HEK293 (cell line): ENCODE results near the gene CACNG6.

Experiments used
- BCL11B ChIP-seq: fragments of 450-650 bp; formaldehyde crosslinking; IDR thresholded peaks from 2 replicates; pipeline ENCODE4 v1.5.1; 2016; ENCODE audit warnings: low read depth, missing biosample characterization, missing genetic modification characterization
- EGR2 ChIP-seq: fragments of 450-650 bp; formaldehyde crosslinking; IDR thresholded peaks from 2 replicates; pipeline ENCODE4 v1.5.1; 2016; ENCODE audit warnings: low read depth, missing biosample characterization, missing genetic modification characterization
- INSM2 ChIP-seq: fragments of 450-650 bp; formaldehyde crosslinking; IDR thresholded peaks from 2 replicates; pipeline ENCODE4 v1.5.1; 2016; ENCODE audit warnings: missing biosample characterization, missing genetic modification characterization
- KLF16 ChIP-seq: fragments of 450-650 bp; formaldehyde crosslinking; IDR thresholded peaks from 2 replicates; pipeline ENCODE4 v1.5.1; 2017; ENCODE audit warnings: missing biosample characterization, missing genetic modification characterization
- MEIS1 ChIP-seq: sonication (generic); formaldehyde crosslinking; IDR thresholded peaks from 2 replicates; pipeline ENCODE4 v1.8.1; 2022; ENCODE audit warnings: missing genetic modification reagents, mild to moderate bottlenecking, borderline replicate concordance
- OVOL3 ChIP-seq: fragments of 450-650 bp; formaldehyde crosslinking; IDR thresholded peaks from 2 replicates; pipeline ENCODE4 v1.5.1; 2016; ENCODE audit warnings: missing biosample characterization, missing genetic modification characterization
- PRDM10 ChIP-seq: fragments of 450-650 bp; formaldehyde crosslinking; IDR thresholded peaks from 2 replicates; pipeline ENCODE4 v1.5.1; 2016; ENCODE audit warnings: missing biosample characterization, missing genetic modification characterization
- RBAK ChIP-seq: fragments of 450-650 bp; formaldehyde crosslinking; IDR thresholded peaks from 2 replicates; pipeline ENCODE4 v1.5.1; 2016; ENCODE audit warnings: missing biosample characterization, missing genetic modification characterization
- REPIN1 ChIP-seq: fragments of 450-650 bp; formaldehyde crosslinking; IDR thresholded peaks from 2 replicates; pipeline ENCODE4 v1.5.1; 2017; ENCODE audit warnings: missing biosample characterization, missing genetic modification characterization, low read depth
- ZBTB11 ChIP-seq: fragments of 450-650 bp; formaldehyde crosslinking; conservative IDR thresholded peaks from 2 replicates; pipeline ENCODE4 v1.5.1; 2016; ENCODE audit warnings: low read depth, missing biosample characterization, missing genetic modification characterization
- ZFP3 ChIP-seq: fragments of 450-650 bp; formaldehyde crosslinking; IDR thresholded peaks from 2 replicates; pipeline ENCODE4 v1.5.1; 2016; ENCODE audit warnings: low read depth, missing biosample characterization, missing genetic modification characterization
- ZNF112 ChIP-seq: fragments of 450-650 bp; formaldehyde crosslinking; IDR thresholded peaks from 2 replicates; pipeline ENCODE4 v1.5.0; 2017; ENCODE audit warnings: missing biosample characterization, missing genetic modification characterization
- ZNF138 ChIP-seq: fragments of 450-650 bp; formaldehyde crosslinking; IDR thresholded peaks from 2 replicates; pipeline ENCODE4 v1.5.1; 2016; ENCODE audit warnings: missing biosample characterization, missing genetic modification characterization, borderline replicate concordance
- ZNF140 ChIP-seq: fragments of 450-650 bp; formaldehyde crosslinking; IDR thresholded peaks from 2 replicates; pipeline ENCODE4 v1.5.1; 2016; ENCODE audit warnings: missing biosample characterization, missing genetic modification characterization
- ZNF157 ChIP-seq: fragments of 450-650 bp; formaldehyde crosslinking; IDR thresholded peaks from 2 replicates; pipeline ENCODE4 v1.5.1; 2016; ENCODE audit warnings: missing biosample characterization, missing genetic modification characterization
- ZNF174 ChIP-seq: fragments of 450-650 bp; formaldehyde crosslinking; IDR thresholded peaks from 2 replicates; pipeline ENCODE4 v1.5.0; 2017; ENCODE audit warnings: missing biosample characterization, mild to moderate bottlenecking, missing genetic modification characterization
- ZNF2 ChIP-seq: fragments of 450-650 bp; formaldehyde crosslinking; IDR thresholded peaks from 2 replicates; pipeline ENCODE4 v1.5.1; 2016; ENCODE audit warnings: missing biosample characterization, missing genetic modification characterization
- ZNF211 ChIP-seq: fragments of 450-650 bp; formaldehyde crosslinking; IDR thresholded peaks from 2 replicates; pipeline ENCODE4 v1.5.1; 2016; ENCODE audit warnings: low read depth, missing biosample characterization, missing genetic modification characterization
- ZNF239 ChIP-seq: fragments of 450-650 bp; formaldehyde crosslinking; IDR thresholded peaks from 2 replicates; pipeline ENCODE4 v1.5.1; 2016; ENCODE audit warnings: missing biosample characterization, missing genetic modification characterization
- ZNF274 ChIP-seq, 2 experiments: fragments of 200-500 bp in 1 of 2; fragments of 450-650 bp in 1 of 2; sonication (Bioruptor generic) in 1 of 2; formaldehyde crosslinking in 1 of 2; IDR thresholded peaks; 2 replicates each; pipeline versions ENCODE4 v1.5.1 to v1.6.1; 2014 to 2016; ENCODE audit warnings: borderline replicate concordance in 1 of 2, inconsistent platforms in 1 of 2, low read length in 1 of 2, missing biosample characterization in 1 of 2, missing genetic modification characterization in 1 of 2
- ZNF37A ChIP-seq: fragments of 450-650 bp; IDR thresholded peaks from 2 replicates; pipeline ENCODE4 v1.5.1; 2018; ENCODE audit warnings: missing biosample characterization, missing genetic modification characterization
- ZNF544 ChIP-seq: fragments of 450-650 bp; formaldehyde crosslinking; IDR thresholded peaks from 2 replicates; pipeline ENCODE4 v1.5.0; 2017; ENCODE audit warnings: missing biosample characterization, missing genetic modification characterization
- ZNF558 ChIP-seq: fragments of 450-650 bp; formaldehyde crosslinking; IDR thresholded peaks from 2 replicates; pipeline ENCODE4 v1.5.1; 2016; ENCODE audit warnings: missing biosample characterization, missing genetic modification characterization
- ZNF585B ChIP-seq: fragments of 450-650 bp; formaldehyde crosslinking; IDR thresholded peaks from 2 replicates; pipeline ENCODE4 v1.5.1; 2016; ENCODE audit warnings: missing biosample characterization, missing genetic modification characterization
- ZNF624 ChIP-seq: fragments of 450-650 bp; formaldehyde crosslinking; IDR thresholded peaks from 2 replicates; pipeline ENCODE4 v1.5.1; 2017; ENCODE audit warnings: missing biosample characterization, missing genetic modification characterization
- ZNF626 ChIP-seq: fragments of 450-650 bp; sonication (Bioruptor Pico); formaldehyde crosslinking; IDR thresholded peaks from 2 replicates; pipeline ENCODE4 v1.5.1; 2018; ENCODE audit warnings: missing biosample characterization, missing genetic modification characterization, inconsistent platforms
- ZNF660 ChIP-seq: fragments of 450-650 bp; IDR thresholded peaks from 2 replicates; pipeline ENCODE4 v1.5.1; 2018; ENCODE audit warnings: missing biosample characterization, mild to moderate bottlenecking, missing genetic modification characterization
- ZNF670 ChIP-seq: fragments of 450-650 bp; formaldehyde crosslinking; IDR thresholded peaks from 2 replicates; pipeline ENCODE4 v1.5.1; 2016; ENCODE audit warnings: missing biosample characterization, missing genetic modification characterization, low read depth
- TF ChIP-seq, protein P1 (sequence below): fragments of 450-650 bp; formaldehyde crosslinking; IDR thresholded peaks from 2 replicates; pipeline ENCODE4 v1.5.1; 2016; ENCODE audit warnings: missing biosample characterization, missing genetic modification characterization
- TF ChIP-seq, protein P2 (sequence below): fragments of 450-650 bp; formaldehyde crosslinking; IDR thresholded peaks from 2 replicates; pipeline ENCODE4 v1.5.1; 2016; ENCODE audit warnings: missing biosample characterization, missing genetic modification characterization

The CACNG6 gene

GRCh38 chr19:53980539-53981375 lies 10.7 kb upstream of the CACNG6 start (continued):
- TF ChIP-seq RBAK (tag by site-specific recombination) = no peak
- no peak for TF ChIP-seq ZFP3 (tag by site-specific recombination)
- no peak for TF ChIP-seq ZNF585B (tag by site-specific recombination)
- TF ChIP-seq BCL11B = no peak
- no peak for TF ChIP-seq ZNF626
- no peak for TF ChIP-seq REPIN1 (tag by site-specific recombination)
- TF ChIP-seq, protein P1, sequence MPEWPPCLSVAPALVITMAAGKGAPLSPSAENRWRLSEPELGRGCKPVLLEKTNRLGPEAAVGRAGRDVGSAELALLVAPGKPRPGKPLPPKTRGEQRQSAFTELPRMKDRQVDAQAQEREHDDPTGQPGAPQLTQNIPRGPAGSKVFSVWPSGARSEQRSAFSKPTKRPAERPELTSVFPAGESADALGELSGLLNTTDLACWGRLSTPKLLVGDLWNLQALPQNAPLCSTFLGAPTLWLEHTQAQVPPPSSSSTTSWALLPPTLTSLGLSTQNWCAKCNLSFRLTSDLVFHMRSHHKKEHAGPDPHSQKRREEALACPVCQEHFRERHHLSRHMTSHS (tag by site-specific recombination) = no peak
- TF ChIP-seq ZBTB11 (tag by site-specific recombination) = no peak
- TF ChIP-seq ZNF670 = no peak
- TF ChIP-seq ZNF112 (tag by site-specific recombination) = no peak
- no peak for TF ChIP-seq ZNF624 (tag by site-specific recombination)
- no peak for TF ChIP-seq ZNF544 (tag by site-specific recombination)
- TF ChIP-seq OVOL3 (tag by site-specific recombination) = no peak
- no peak for TF ChIP-seq ZNF274 (IDR thresholded peaks at IDR 0.05; ENCODE audit: low read length)
- TF ChIP-seq ZNF274 (tag by site-specific recombination; IDR thresholded peaks at IDR 0.05; ENCODE audit: borderline replicate concordance) = no peak
- no peak for TF ChIP-seq INSM2 (tag by site-specific recombination)
- no peak for TF ChIP-seq ZNF558
- no peak for TF ChIP-seq KLF16 (tag by site-specific recombination)
- no peak for TF ChIP-seq ZNF157
- TF ChIP-seq PRDM10 = peak; percentile 99
- TF ChIP-seq, protein P2, sequence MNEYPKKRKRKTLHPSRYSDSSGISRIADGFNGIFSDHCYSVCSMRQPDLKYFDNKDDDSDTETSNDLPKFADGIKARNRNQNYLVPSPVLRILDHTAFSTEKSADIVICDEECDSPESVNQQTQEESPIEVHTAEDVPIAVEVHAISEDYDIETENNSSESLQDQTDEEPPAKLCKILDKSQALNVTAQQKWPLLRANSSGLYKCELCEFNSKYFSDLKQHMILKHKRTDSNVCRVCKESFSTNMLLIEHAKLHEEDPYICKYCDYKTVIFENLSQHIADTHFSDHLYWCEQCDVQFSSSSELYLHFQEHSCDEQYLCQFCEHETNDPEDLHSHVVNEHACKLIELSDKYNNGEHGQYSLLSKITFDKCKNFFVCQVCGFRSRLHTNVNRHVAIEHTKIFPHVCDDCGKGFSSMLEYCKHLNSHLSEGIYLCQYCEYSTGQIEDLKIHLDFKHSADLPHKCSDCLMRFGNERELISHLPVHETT = no peak
- no peak for TF ChIP-seq ZNF174 (tag by site-specific recombination)
- TF ChIP-seq ZNF660 (tag by site-specific recombination) = 0 out of 2 replicates have a peak, but pooled peaks have one; percentile 38
- no peak for TF ChIP-seq EGR2 (tag by site-specific recombination)
- TF ChIP-seq ZNF239 (tag by site-specific recombination) = no peak
- TF ChIP-seq ZNF2 (tag by site-specific recombination) = no peak
- no peak for TF ChIP-seq ZNF140 (tag by site-specific recombination)
- TF ChIP-seq ZNF37A (tag by site-specific recombination) = no peak
- no peak for TF ChIP-seq MEIS1 (CRISPR knock-in tag)
- no peak for TF ChIP-seq ZNF138 (tag by site-specific recombination)
- no peak for TF ChIP-seq ZNF211 (tag by site-specific recombination)
